H1 (cell line): ENCODE measurements around the gene SLC35F6. TPM values are rescaled to one million over a fixed set of nuclear protein-coding genes. Genes with fewer than 3 reads are reported as not detected.

ENCODE experiments used
- CHD7 ChIP-seq: fragments of 300-600 bp; sonication (generic); IDR thresholded peaks from 2 replicates; pipeline ENCODE4 v1.7.1; 2012; ENCODE audit warnings: low read length, moderate library complexity, mild to moderate bottlenecking, inconsistent platforms; ENCODE audit not compliant: insufficient replicate concordance
- CREB1 ChIP-seq: IDR thresholded peaks from 2 replicates; pipeline ENCODE4 v1.6.1; 2012; ENCODE audit warnings: inconsistent platforms
- polyA plus RNA-seq, 7 experiments: library from polyadenylated mRNA; depleted of rRNA in 3 of 7; stranded (reverse) in 5 of 7; unstranded in 2 of 7; fragments of >200 nt in 5 of 7; fragments of 200-250 nt in 2 of 7; gene quantifications; 1 replicate in 5 of 7; 2 replicates in 1 of 7; 4 replicates in 1 of 7; pipeline versions ENCODE4 v1.2.1 to v1.2.3, GENCODE V29; 2011 to 2013; ENCODE audit warnings: missing spikeins in 2 of 7, mixed read lengths in 2 of 7
- total RNA-seq: library from RNA; stranded (reverse); fragmentation: NEBNext Ultra II Directional; extraction: Animal tissue kit (Norgen Biotek cat#: 25700); gene quantifications from 2 replicates; pipeline ENCODE4 v1.2.1, GENCODE V29; 2021

The SLC35F6 gene
- total and polyA plus RNA-seq, 2 of the 8 experiments (the other 6 are each of a cell fraction or from before 2014, with no cell fraction given) = 11.2 to 13.5 TPM

- TF ChIP-seq CHD7 (no peak), CREB1 (no peak)
Measured at GRCh38 chr2:26801328-26801727, 37.2 kb downstream of the SLC35F6 start (continued).
